ENCODE measurements around the gene CPNE2. TPM values are rescaled to one million over a fixed set of nuclear protein-coding genes. Genes with fewer than 3 reads are reported as not detected.

Gene CPNE2
- total RNA-seq, 1 donor from 2014 or later: 14.2 TPM

- no peak for ATAC-seq
Measured at GRCh38 chr16:57145046-57146021, 53.0 kb downstream of the CPNE2 start.

GRCh38 chr16:57146040-57146647, 53.8 kb downstream of the CPNE2 start:
- no peak for ATAC-seq

- ATAC-seq: peak; percentile 17
Measured at GRCh38 chr16:57146735-57147134, 54.4 kb downstream of the CPNE2 start.

- peak; percentile 53 for ATAC-seq
Measured at GRCh38 chr16:57147381-57148221, 55.2 kb downstream of the CPNE2 start.

- no peak for ATAC-seq
Measured at GRCh38 chr16:57148481-57148880, 56.1 kb downstream of the CPNE2 start.

- ATAC-seq: no peak
Measured at GRCh38 chr16:57149391-57149790, 57.0 kb downstream of the CPNE2 start.

GRCh38 chr16:57150682-57151330, 58.4 kb downstream of the CPNE2 start:
- ATAC-seq: no peak

- ATAC-seq: no peak
Measured at GRCh38 chr16:57151369-57151768, 59.0 kb downstream of the CPNE2 start.

GRCh38 chr16:57152096-57153093, 60.0 kb downstream of the CPNE2 start:
- ATAC-seq: no peak

GRCh38 chr16:57153841-57154240, 61.5 kb downstream of the CPNE2 start:
- no peak for ATAC-seq

GRCh38 chr16:57155702-57156350, 63.4 kb downstream of the CPNE2 start:
- ATAC-seq: no peak

GRCh38 chr16:57156351-57156703, 63.9 kb downstream of the CPNE2 start:
- ATAC-seq: no peak

GRCh38 chr16:57157533-57157932, 65.2 kb downstream of the CPNE2 start:
- no peak for ATAC-seq

- no peak for ATAC-seq
Measured at GRCh38 chr16:57159447-57159846, 67.1 kb downstream of the CPNE2 start.

- ATAC-seq: no peak
Measured at GRCh38 chr16:57163842-57164241, 71.5 kb downstream of the CPNE2 start.

- no peak for ATAC-seq
Measured at GRCh38 chr16:57165483-57165882, 73.1 kb downstream of the CPNE2 start.

GRCh38 chr16:57165938-57166337, 73.6 kb downstream of the CPNE2 start:
- peak; percentile 56 for ATAC-seq

GRCh38 chr16:57166451-57166850, 74.1 kb downstream of the CPNE2 start:
- peak; percentile 20 for ATAC-seq

GRCh38 chr16:57166951-57167350, 74.6 kb downstream of the CPNE2 start:
- ATAC-seq: peak; percentile 93

GRCh38 chr16:57167538-57167937, 75.2 kb downstream of the CPNE2 start:
- no peak for ATAC-seq

GRCh38 chr16:57167953-57168352, 75.6 kb downstream of the CPNE2 start:
- peak; percentile 65 for ATAC-seq
